ENCODE measurements around the gene GRK4.

DNA sequence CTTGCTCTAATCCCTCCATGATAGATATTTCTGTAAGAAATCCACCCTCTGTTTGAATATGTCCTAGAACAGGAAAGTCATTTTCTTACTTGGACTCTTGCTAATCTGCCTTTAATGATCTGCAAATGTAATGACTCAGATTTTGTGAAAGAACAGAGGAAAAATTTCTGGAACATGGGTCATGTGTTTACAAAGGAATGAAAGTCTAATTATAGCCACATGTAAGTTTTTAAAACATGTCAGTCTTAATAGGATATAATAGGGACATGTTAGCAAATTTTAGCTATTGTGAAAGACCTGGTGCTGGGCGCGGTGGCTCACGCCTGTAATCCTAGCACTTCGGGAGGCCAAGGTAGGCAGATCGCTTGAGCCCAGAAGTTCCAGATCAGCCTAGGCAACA, 47.6 kb downstream of the GRK4 start:
- TF ChIP-seq, protein P1, sequence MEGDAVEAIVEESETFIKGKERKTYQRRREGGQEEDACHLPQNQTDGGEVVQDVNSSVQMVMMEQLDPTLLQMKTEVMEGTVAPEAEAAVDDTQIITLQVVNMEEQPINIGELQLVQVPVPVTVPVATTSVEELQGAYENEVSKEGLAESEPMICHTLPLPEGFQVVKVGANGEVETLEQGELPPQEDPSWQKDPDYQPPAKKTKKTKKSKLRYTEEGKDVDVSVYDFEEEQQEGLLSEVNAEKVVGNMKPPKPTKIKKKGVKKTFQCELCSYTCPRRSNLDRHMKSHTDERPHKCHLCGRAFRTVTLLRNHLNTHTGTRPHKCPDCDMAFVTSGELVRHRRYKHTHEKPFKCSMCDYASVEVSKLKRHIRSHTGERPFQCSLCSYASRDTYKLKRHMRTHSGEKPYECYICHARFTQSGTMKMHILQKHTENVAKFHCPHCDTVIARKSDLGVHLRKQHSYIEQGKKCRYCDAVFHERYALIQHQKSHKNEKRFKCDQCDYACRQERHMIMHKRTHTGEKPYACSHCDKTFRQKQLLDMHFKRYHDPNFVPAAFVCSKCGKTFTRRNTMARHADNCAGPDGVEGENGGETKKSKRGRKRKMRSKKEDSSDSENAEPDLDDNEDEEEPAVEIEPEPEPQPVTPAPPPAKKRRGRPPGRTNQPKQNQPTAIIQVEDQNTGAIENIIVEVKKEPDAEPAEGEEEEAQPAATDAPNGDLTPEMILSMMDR (tag by site-specific recombination; IDR thresholded peaks at IDR 0.05): no peak
- TF ChIP-seq BCL11A (tag by site-specific recombination; IDR thresholded peaks at IDR 0.05; ENCODE audit: low read depth) (no peak), TCF7L2 (IDR thresholded peaks at IDR 0.05; ENCODE audit: borderline replicate concordance, low read depth, low read length) (no peak), ZNF521 (tag by site-specific recombination; IDR thresholded peaks at IDR 0.05) (no peak), ZFP69B (tag by site-specific recombination; IDR thresholded peaks at IDR 0.05) (no peak), ZNF114 (tag by site-specific recombination; IDR thresholded peaks at IDR 0.05) (no peak), ZNF24 (tag by site-specific recombination; IDR thresholded peaks at IDR 0.05) (no peak), ZFP41 (tag by site-specific recombination; IDR thresholded peaks at IDR 0.05; ENCODE audit: borderline replicate concordance) (no peak), ZXDB (tag by site-specific recombination; IDR thresholded peaks at IDR 0.05) (no peak), GLI4 (tag by site-specific recombination; IDR thresholded peaks at IDR 0.05) (no peak)
- TF ChIP-seq, protein P2, sequence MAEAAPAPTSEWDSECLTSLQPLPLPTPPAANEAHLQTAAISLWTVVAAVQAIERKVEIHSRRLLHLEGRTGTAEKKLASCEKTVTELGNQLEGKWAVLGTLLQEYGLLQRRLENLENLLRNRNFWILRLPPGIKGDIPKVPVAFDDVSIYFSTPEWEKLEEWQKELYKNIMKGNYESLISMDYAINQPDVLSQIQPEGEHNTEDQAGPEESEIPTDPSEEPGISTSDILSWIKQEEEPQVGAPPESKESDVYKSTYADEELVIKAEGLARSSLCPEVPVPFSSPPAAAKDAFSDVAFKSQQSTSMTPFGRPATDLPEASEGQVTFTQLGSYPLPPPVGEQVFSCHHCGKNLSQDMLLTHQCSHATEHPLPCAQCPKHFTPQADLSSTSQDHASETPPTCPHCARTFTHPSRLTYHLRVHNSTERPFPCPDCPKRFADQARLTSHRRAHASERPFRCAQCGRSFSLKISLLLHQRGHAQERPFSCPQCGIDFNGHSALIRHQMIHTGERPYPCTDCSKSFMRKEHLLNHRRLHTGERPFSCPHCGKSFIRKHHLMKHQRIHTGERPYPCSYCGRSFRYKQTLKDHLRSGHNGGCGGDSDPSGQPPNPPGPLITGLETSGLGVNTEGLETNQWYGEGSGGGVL (tag by site-specific recombination; IDR thresholded peaks at IDR 0.05): no peak

Measured in HEK293 (cell line).